GM23248 (cell line): ENCODE data around the gene INTS1. TPM values are rescaled to one million over a fixed set of nuclear protein-coding genes. Genes with fewer than 3 reads are reported as not detected.

ENCODE experiments used
- DNase-seq: peaks from one replicate; pipeline ENCODE4 v3.0.0-alpha.2; 2015
- H2AFZ ChIP-seq: fragments of 200-600 bp; sonication (generic); 2 replicates; pipeline ENCODE4 v1.6.1; 2016; ENCODE audit warnings: antibody characterized with exemption
- H3F3A ChIP-seq: fragments of 200-600 bp; sonication (generic); 2 replicates; pipeline ENCODE4 v1.6.1; 2016; ENCODE audit warnings: mild to moderate bottlenecking, antibody characterized with exemption, mixed run types; ENCODE audit not compliant: insufficient read depth
- H3K27ac ChIP-seq: fragments of 200-600 bp; sonication (generic); 2 replicates; pipeline ENCODE4 v1.5.1; 2016; ENCODE audit warnings: mild to moderate bottlenecking
- H3K27me3 ChIP-seq: fragments of 200-600 bp; sonication (generic); replicated peaks from 2 replicates; pipeline ENCODE4 v1.6.1; 2016; ENCODE audit warnings: mild to moderate bottlenecking; ENCODE audit not compliant: insufficient read depth
- H3K36me3 ChIP-seq: fragments of 200-600 bp; sonication (generic); 2 replicates; pipeline ENCODE4 v1.6.1; 2016; ENCODE audit warnings: low read depth, mild to moderate bottlenecking
- H3K4me1 ChIP-seq: fragments of 200-600 bp; sonication (generic); 2 replicates; pipeline ENCODE4 v1.6.1; 2016; ENCODE audit warnings: mild to moderate bottlenecking; ENCODE audit not compliant: insufficient read depth
- H3K4me2 ChIP-seq: fragments of 200-600 bp; sonication (generic); one replicate; pipeline ENCODE4 v1.6.1; 2016; ENCODE audit warnings: mild to moderate bottlenecking; ENCODE audit not compliant: unreplicated experiment
- H3K4me3 ChIP-seq: fragments of 200-600 bp; sonication (generic); 2 replicates; pipeline ENCODE4 v1.5.1; 2016; ENCODE audit warnings: mild to moderate bottlenecking
- H3K79me2 ChIP-seq: fragments of 200-600 bp; sonication (generic); 2 replicates; pipeline ENCODE4 v1.6.1; 2016; ENCODE audit warnings: mild to moderate bottlenecking; ENCODE audit not compliant: insufficient read depth
- H3K9ac ChIP-seq: fragments of 200-600 bp; sonication (generic); 2 replicates; pipeline ENCODE4 v1.6.1; 2016; ENCODE audit warnings: mild to moderate bottlenecking
- H3K9me2 ChIP-seq: fragments of 200-600 bp; sonication (generic); 2 replicates; pipeline ENCODE4 v1.6.1; 2016; ENCODE audit warnings: mixed run types, mild to moderate bottlenecking, moderate library complexity; ENCODE audit not compliant: insufficient read depth
- H3K9me3 ChIP-seq: fragments of 200-600 bp; sonication (generic); one replicate; pipeline ENCODE4 v1.6.1; 2017; ENCODE audit warnings: low read depth
- H4K20me1 ChIP-seq: fragments of 200-600 bp; sonication (generic); 2 replicates; pipeline ENCODE4 v1.6.0; 2016; ENCODE audit not compliant: insufficient read depth
- EZH2 ChIP-seq: fragments of 200-600 bp; sonication (generic); IDR thresholded peaks from 2 replicates; pipeline ENCODE4 v1.6.1; 2018; ENCODE audit warnings: antibody characterized with exemption, mild to moderate bottlenecking; ENCODE audit not compliant: insufficient read depth, poor library complexity, severe bottlenecking
- EZH2phosphoT487 ChIP-seq: fragments of 200-600 bp; sonication (generic); IDR thresholded peaks from 2 replicates; pipeline ENCODE4 v1.6.1; 2018; ENCODE audit warnings: antibody characterized with exemption, moderate library complexity, mild to moderate bottlenecking, low read depth; ENCODE audit not compliant: insufficient read depth
- WGBS, 2 experiments: methylation state at CpG; one replicate each; pipeline ENCODE4 v1.1.6; 2015 to 2017; ENCODE audit warnings: low lambda C conversion rate in 2 of 2, low coverage in 1 of 2; ENCODE audit errors: missing lambda C conversion rate in 2 of 2; 5-methylcytosine and 5-hydroxymethylcytosine counted together
- in situ Hi-C: fragments of 300-500 bp; cut with MboI; formaldehyde crosslinking; loops from 2 replicates; pipeline ENCODE4 v1.15.0; 2020
- polyA plus RNA-seq: library from polyadenylated mRNA; unstranded; fragments of >200 nt; fragmentation: Nextera tagmentation; extraction: Ambion mirVana; gene quantifications from 2 replicates; pipeline ENCODE4 v1.2.1, GENCODE V29; 2016
- total RNA-seq: library from RNA; depleted of rRNA; stranded (reverse); fragments of >200 nt; shearing (Covaris generic); gene quantifications from 2 replicates; pipeline ENCODE4 v1.2.3, GENCODE V29; 2014

Gene INTS1
- total and polyA plus RNA-seq, 2 experiments from 2014 or later = 25.4 to 44.7 TPM

- Histone ChIP-seq H4K20me1 (no peaks in the 10 kb centered on the region), H3F3A (peaks cover 18% of the 10 kb centered on the region), H3K79me2 (peaks cover 13% of the 10 kb centered on the region), H3K9me3 (no peaks in the 10 kb centered on the region), H3K36me3 (no peaks in the 10 kb centered on the region), H3K4me1 (peaks cover 21% of the 10 kb centered on the region), H3K9ac (no peak overlapping the region), H3K27me3 (peaks cover 9% of the 10 kb centered on the region; the same call in 1 of the 2 replicates), H2AFZ (no peak overlapping the region), H3K4me3 (no peak overlapping the region), H3K27ac (no peak overlapping the region), H3K4me2 (no peak overlapping the region), H3K9me2 (no peaks in the 10 kb centered on the region)
- TF ChIP-seq EZH2phosphoT487 (no peak), EZH2 (no peak)
- 65 to 69% methylated on average over 18 to 20 of the region's 21 CpGs for WGBS, 2 experiments
- in situ Hi-C loops = no loop called here
- DNase-seq = no peak
Observed at GRCh38 chr7:1529383-1530116, 25.4 kb upstream of the INTS1 start.

GRCh38 chr7:1526271-1526754 lies 22.1 kb upstream of the INTS1 start:
- Histone ChIP-seq H3K9me3 (no peaks in the 10 kb centered on the region), H3K4me1 (no peaks in the 10 kb centered on the region), H4K20me1 (no peaks in the 10 kb centered on the region), H3F3A (no peaks in the 10 kb centered on the region), H2AFZ (no peak overlapping the region), H3K9ac (no peak overlapping the region), H3K9me2 (no peaks in the 10 kb centered on the region), H3K4me2 (no peak overlapping the region), H3K27me3 (peaks cover 17% of the 10 kb centered on the region), H3K4me3 (no peak overlapping the region), H3K79me2 (no peaks in the 10 kb centered on the region), H3K36me3 (no peaks in the 10 kb centered on the region), H3K27ac (no peak overlapping the region)
- in situ Hi-C loops = no loop called here
- no peak for DNase-seq
- WGBS, 2 experiments = 37 to 48% methylated on average over 6 of the region's 6 CpGs
- no peak for TF ChIP-seq EZH2
- TF ChIP-seq EZH2phosphoT487 = no peak

- H3K9me3 ChIP-seq = no peaks in the 10 kb centered on the region
- no peaks in the 10 kb centered on the region for H4K20me1 ChIP-seq
- no peak overlapping the region for H3K9ac ChIP-seq
- H3K27me3 ChIP-seq = peaks cover 17% of the 10 kb centered on the region
- no peaks in the 10 kb centered on the region for H3F3A ChIP-seq
- H3K4me1 ChIP-seq = no peaks in the 10 kb centered on the region
- H3K79me2 ChIP-seq = no peaks in the 10 kb centered on the region
- no peaks in the 10 kb centered on the region for H3K36me3 ChIP-seq
- H3K4me3 ChIP-seq = no peak overlapping the region
- no peak overlapping the region for H2AFZ ChIP-seq
- WGBS, 2 experiments = 73 to 78% methylated on average over 6 of the region's 6 CpGs
- in situ Hi-C loops = no loop called here
- H3K27ac ChIP-seq = no peak overlapping the region
- no peak overlapping the region for H3K4me2 ChIP-seq
- TF ChIP-seq EZH2 (no peak), EZH2phosphoT487 (no peak)
- H3K9me2 ChIP-seq = no peaks in the 10 kb centered on the region
- no peak for DNase-seq
Observed at GRCh38 chr7:1525409-1525808, 21.2 kb upstream of the INTS1 start.

- no peaks in the 10 kb centered on the region for H3K79me2 ChIP-seq
- no peak overlapping the region for H3K4me3 ChIP-seq
- TF ChIP-seq EZH2 (no peak), EZH2phosphoT487 (no peak)
- no peaks in the 10 kb centered on the region for H4K20me1 ChIP-seq
- DNase-seq = no peak
- H3K27ac ChIP-seq = no peak overlapping the region
- H3K9ac ChIP-seq = no peak overlapping the region
- no peaks in the 10 kb centered on the region for H3F3A ChIP-seq
- whole genome bisulfite sequencing, 2 experiments = 46 to 53% methylated on average over 13 to 17 of the region's 17 CpGs
- in situ Hi-C loops = no loop called here
- H3K4me1 ChIP-seq = no peaks in the 10 kb centered on the region
- H3K9me3 ChIP-seq = no peaks in the 10 kb centered on the region
- no peaks in the 10 kb centered on the region for H3K9me2 ChIP-seq
- H3K4me2 ChIP-seq = no peak overlapping the region
- no peak overlapping the region for H2AFZ ChIP-seq
- H3K27me3 ChIP-seq = peaks cover 17% of the 10 kb centered on the region
- no peaks in the 10 kb centered on the region for H3K36me3 ChIP-seq
Observed at GRCh38 chr7:1523844-1524243, 19.7 kb upstream of the INTS1 start.
